ENCODE results near the gene CALM3.

DNA sequence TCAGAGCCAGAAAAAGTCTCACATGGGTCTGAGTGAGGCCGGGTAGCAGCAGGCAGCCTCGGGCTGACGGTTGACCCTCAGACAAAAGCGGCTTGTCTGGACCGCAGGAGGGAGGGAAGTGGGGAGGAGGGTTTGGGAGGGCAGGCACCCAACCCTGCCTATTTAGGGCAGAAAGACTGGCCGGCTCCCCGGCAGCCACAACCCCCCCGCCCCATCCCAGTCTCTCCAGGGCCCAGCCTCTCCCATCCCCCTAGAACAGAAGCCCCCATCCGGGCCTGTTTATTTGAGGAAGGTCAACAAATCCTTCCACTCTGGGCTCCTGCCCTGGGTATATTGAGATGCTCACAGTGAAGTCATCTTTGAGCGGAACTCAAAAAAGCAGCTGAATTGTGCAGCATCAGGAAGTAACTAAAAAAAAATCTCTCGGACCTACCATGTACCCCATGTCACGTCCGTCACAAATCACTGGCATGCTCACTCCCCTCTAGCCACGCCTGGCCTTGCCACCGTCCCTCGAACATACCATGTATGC, 53.6 kb downstream of the CALM3 start:
- TF ChIP-seq, protein P1, sequence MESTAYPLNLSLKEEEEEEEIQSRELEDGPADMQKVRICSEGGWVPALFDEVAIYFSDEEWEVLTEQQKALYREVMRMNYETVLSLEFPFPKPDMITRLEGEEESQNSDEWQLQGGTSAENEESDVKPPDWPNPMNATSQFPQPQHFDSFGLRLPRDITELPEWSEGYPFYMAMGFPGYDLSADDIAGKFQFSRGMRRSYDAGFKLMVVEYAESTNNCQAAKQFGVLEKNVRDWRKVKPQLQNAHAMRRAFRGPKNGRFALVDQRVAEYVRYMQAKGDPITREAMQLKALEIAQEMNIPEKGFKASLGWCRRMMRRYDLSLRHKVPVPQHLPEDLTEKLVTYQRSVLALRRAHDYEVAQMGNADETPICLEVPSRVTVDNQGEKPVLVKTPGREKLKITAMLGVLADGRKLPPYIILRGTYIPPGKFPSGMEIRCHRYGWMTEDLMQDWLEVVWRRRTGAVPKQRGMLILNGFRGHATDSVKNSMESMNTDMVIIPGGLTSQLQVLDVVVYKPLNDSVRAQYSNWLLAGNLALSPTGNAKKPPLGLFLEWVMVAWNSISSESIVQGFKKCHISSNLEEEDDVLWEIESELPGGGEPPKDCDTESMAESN (CRISPR knock-in tag; conservative IDR thresholded peaks at IDR 0.05) = no peak
- TF ChIP-seq, protein P2, sequence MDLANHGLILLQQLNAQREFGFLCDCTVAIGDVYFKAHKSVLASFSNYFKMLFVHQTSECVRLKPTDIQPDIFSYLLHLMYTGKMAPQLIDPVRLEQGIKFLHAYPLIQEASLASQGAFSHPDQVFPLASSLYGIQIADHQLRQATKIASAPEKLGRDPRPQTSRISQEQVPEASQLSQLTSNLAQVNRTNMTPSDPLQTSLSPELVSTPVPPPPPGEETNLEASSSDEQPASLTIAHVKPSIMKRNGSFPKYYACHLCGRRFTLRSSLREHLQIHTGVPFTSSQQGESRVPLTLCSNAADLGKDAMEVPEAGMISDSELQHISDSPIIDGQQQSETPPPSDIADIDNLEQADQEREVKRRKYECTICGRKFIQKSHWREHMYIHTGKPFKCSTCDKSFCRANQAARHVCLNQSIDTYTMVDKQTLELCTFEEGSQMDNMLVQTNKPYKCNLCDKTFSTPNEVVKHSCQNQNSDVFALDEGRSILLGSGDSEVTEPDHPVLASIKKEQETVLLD (CRISPR knock-in tag; IDR thresholded peaks at IDR 0.05; ENCODE audit: low read depth) = no peak

Measured in HepG2 (cell line).